Measurements from ENCODE around the gene PSRC1.
A peak's percentile ranks its signal among the peaks of the same experiment; 100 is the strongest.
"Not testable (repeated sequence)": the region's sequence is repeated elsewhere in the genome, so short reads cannot be mapped to it uniquely, and the experiment has no call there.

Gene PSRC1

DNA sequence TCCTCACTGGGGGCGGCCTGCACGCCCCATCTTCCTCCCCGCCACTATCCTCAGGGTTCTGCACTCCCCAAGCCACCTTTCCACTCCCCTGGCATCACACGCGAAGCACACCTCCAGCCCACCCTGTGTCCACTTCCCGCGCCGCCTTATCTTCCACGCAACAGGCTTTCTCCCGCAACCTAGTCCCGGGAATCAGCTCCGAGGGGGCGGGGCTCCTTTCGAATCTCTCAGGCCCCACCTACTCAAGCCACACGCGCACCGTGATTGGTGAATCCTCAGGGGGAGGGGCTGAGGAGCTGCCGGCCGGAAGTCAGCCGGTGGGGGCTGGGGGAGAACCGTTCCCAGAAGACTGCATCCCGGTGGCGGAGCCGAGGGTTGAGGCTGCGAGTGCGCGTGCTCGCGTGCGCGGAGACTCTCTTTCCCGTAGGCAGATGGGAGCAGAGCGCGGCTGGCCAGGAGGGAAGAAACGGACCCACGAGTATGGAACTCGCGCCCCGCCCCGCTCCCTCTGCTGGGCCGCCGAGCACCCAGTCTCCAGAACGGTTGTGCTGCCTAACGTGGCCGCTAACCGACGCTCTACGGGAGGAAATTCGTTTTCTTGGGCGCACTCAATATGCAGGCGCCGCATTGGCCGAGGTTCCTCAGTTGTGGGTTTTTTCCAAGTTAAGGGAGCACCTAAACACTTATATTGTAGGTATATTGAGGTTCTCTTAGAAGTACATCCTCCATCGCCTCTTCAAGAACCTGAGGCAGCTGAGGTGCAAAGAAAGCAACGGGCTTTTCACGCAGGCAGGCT lies at the start of gene PSRC1:
TSS of gene PSRC1 (minus strand) at position 194 of the 796 bp plus-strand sequence.
- DNase-seq = peak; percentile 89

- DNase-seq = no peak
Measured at GRCh38 chr1:109331113-109331512, 48.2 kb upstream of the PSRC1 start.

GRCh38 chr1:109327285-109327684 lies 44.3 kb upstream of the PSRC1 start:
- DNase-seq = no peak

DNA sequence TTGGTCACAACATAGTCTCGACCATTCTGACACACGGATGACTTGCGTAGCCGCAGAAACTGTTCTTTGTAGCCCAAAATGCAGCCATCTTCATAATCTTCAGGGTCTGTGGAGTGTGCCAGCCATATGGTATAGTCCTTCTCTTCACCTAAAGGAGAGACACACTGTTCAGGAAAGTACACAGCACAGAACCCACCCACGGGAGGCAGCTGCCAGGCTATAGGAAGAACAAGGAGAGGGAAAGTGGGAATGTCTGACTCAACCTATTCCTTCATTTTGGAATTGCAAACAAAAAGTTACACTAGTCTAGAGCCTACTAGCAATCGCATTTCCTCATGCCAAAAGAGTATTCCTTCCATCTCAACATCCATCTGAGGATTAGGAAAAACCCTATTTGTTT lies 40.0 kb upstream of the PSRC1 start:
- DNase-seq = no peak

GRCh38 chr1:109319114-109319513 lies 36.2 kb upstream of the PSRC1 start:
- DNase-seq = no peak

- no peak for DNase-seq
Measured at GRCh38 chr1:109316506-109316905, 33.6 kb upstream of the PSRC1 start.

DNA sequence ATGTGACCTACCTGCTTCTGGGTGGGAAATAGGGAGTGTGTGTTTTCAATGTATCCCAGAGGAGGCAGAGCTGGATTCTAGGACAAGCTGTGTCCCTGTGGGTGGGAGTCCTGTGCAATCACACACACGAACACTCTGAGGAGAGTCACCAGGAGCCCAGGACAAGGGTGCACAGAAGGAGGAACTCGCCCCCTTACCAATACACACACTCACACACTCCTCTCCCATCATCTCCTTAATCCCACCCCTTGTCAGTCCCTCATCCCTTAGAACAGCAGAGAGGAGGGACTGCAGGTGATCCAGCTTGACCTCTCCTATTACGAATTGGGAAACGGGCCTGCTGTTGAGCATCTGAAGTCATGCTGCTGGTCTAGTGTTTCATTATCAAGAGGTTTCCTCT lies 32.3 kb upstream of the PSRC1 start:
- no peak for DNase-seq

GRCh38 chr1:109314795-109315194 lies 31.9 kb upstream of the PSRC1 start:
- no peak for DNase-seq

DNA sequence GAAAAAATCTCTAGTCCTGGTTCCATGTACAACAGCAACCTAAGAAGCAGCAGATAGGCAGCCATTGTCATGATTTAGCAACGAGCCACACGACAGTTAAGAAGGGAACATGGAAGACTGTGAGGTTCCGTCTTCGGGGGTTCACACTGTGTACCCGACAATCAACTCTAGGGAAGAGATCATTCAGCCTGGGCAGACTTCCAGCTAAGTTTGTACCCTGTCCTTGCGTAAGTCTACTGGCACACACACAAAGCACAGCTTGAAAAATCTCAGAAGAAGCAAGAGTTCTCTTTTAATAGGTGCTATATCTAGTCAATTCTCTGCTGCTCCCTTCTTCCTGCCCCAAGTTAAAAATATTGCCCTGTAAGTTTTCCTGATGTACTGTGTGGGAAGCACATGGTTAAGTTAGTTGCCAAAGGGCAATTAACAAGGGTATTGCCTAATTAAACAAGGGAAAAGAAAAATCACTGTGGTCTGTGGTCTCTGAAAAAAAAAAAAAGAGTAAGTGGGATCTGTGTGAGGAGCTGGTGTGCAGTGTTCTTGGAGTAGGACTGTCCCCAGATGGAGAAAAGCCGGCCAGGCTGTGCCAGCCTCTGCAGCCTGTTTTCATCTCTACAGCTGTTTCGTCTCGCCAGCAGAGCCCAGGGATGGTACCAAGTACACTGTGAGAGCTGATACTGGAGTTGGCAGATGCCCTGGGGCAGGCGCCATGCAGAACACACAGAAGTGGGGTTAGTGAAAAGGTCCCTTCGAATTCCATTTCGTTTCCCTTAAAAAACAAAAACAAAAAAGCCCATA lies 30.2 kb upstream of the PSRC1 start:
- no peak for DNase-seq

- no peak for DNase-seq
Measured at GRCh38 chr1:109312246-109312645, 29.3 kb upstream of the PSRC1 start.

- no peak for DNase-seq
Measured at GRCh38 chr1:109309347-109309746, 26.4 kb upstream of the PSRC1 start.

GRCh38 chr1:109307274-109308021 lies 24.5 kb upstream of the PSRC1 start:
- DNase-seq = peak; percentile 10

- no peak for DNase-seq
Measured at GRCh38 chr1:109306832-109307273, 23.9 kb upstream of the PSRC1 start, which contains the start of gene MYBPHL. Gene MYBPHL (minus strand): TSS chr1:109307011. CDS start chr1:109306991, 20 bp downstream.

DNA sequence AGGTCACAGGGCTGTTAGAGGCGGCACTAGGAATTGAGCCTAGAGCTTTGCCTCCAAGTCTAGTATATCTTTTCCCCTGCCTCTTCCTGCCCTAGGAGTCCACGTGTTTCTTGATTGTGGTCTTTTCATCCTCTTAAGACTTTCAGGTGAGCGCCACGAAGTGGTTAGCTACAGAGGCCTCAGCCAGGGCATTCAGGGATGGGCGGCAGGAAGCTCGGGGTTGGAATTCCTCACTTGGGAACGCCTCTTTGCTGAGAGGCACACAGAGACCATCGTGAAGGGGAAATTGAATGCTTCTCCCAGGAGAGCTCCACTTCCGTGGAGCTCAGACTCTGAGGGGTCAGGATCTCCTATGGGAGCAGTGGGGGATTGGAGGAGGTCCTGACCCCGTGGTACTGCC lies 23.0 kb upstream of the PSRC1 start:
- DNase-seq = not testable (repeated sequence)

GRCh38 chr1:109304226-109304920 lies 21.4 kb upstream of the PSRC1 start:
- DNase-seq = no peak

- no peak for DNase-seq
Measured at GRCh38 chr1:109301874-109302273, 18.9 kb upstream of the PSRC1 start.

- DNase-seq = no peak
Measured at GRCh38 chr1:109300650-109301151, 17.8 kb upstream of the PSRC1 start.

GRCh38 chr1:109299558-109300343 lies 16.8 kb upstream of the PSRC1 start:
- no peak for DNase-seq

DNA sequence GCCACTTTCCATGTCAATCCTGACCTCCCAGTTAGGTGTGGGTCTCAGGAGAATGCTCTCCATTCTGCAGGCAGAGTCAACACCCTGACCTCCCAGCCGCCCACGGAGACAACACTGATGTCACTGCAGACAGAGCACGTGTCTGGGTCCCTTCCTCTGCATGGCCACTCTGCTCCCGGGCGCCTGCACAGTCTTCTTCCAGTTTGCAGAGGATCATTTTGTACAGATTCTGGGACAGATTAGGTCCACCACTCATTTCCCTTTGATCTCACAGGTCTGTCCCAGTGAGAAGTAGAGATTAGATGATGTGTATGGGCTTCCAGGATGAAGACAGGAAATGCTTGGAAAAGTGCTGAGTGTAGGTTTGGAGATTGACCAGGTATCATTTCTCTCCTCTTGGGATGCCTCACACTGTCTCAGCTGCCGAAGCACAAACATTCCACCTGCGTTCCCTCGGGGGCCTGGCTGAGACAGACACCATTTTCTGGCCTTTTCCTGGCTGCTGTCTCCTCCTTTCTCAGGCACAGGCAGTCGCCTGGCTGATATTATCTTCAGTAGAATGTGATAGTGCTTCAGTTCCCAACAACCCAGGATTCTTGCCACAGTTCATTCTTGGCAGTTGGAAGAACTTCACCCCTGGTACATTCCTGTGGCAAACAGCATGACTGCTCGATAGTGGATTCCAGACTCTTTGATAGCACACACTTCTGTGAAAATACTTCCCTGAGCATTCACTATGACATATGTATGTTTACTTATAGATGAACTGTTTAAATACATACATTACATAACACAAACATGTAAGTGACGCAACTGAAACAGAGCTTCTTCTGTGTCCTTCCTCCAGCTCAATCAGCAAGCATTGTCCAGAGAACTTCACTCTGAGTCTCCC lies 16.0 kb upstream of the PSRC1 start:
- peak; percentile 16 for DNase-seq

DNA sequence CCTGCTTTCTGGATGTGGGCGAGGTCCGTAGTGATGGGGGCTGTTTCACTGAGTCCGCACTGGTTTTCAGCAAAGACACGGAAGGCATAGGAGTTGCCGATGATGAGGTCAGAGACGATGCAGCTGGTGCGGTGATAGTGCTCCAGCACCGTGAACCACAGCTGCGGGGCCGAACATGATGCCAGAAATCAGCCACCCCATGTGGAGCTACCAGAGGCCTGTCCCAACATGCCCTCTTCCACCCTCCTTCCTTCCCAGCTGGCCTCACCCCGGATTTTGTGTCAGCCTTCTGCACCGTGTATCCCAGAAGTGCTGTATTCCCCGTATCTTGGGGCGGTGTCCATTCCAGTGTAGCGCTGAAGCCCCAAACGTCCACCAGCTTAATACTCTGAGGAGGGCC lies 13.8 kb upstream of the PSRC1 start:
- DNase-seq = no peak
